ENCODE results near the gene CACTIN.
A peak's percentile ranks its signal among the peaks of the same experiment; 100 is the strongest.

CACTIN gene

GRCh38 chr19:3565139-3565538 is 61.5 kb downstream of the CACTIN start:
- DNase-seq (ENCODE audit: low read depth), result peak; percentile 65

- no peak for DNase-seq (ENCODE audit: low read depth)
These were observed 62.7 kb downstream of the CACTIN start for GRCh38 chr19:3563709-3564524.
